ENCODE measurements around the gene LCN1.
"Not testable (repeated sequence)": the region's sequence is repeated elsewhere in the genome, so short reads cannot be mapped to it uniquely, and the experiment has no call there.

The LCN1 gene

GRCh38 chr9:135505406-135506187 is 15.6 kb upstream of the LCN1 start:
- no peak for DNase-seq

DNA sequence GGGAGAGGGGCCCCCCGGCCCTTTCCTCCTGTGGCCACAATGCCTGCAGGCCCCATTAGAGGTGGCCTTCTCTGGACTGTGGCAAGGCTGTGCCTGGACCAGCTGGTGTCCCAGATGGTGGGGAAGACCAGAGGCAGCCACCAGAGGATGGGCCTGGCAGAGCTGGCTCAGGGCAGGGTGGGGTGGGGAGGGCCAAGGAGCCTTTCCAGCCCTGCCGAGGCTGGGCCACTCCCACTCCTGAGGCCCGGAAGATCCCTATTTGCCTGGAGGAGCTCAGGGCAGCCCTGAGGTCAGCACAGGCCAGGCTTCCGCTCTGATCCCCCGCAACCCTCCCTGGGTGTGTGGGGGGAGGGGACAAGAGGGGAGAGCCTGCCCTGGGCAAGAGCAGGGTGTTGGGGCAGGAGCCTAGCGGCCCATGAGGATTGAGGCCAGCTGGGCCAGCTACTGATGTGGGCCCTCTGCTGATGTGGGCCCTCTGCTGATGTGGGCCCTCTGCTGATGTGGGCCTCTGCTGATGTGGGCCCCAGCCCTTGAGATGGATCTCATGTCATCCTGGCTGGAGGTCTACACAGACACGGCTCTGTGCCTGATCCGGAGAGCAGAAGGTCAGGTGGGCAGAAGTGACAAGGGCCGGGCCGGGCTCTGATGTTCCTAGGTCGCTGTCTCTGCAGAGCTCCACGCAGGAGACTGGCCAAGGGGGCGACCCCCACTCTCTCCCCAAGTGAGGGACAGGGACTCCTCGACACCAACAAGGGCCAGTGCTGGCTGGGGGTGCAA is 14.7 kb upstream of the LCN1 start:
- no peak for DNase-seq

DNA sequence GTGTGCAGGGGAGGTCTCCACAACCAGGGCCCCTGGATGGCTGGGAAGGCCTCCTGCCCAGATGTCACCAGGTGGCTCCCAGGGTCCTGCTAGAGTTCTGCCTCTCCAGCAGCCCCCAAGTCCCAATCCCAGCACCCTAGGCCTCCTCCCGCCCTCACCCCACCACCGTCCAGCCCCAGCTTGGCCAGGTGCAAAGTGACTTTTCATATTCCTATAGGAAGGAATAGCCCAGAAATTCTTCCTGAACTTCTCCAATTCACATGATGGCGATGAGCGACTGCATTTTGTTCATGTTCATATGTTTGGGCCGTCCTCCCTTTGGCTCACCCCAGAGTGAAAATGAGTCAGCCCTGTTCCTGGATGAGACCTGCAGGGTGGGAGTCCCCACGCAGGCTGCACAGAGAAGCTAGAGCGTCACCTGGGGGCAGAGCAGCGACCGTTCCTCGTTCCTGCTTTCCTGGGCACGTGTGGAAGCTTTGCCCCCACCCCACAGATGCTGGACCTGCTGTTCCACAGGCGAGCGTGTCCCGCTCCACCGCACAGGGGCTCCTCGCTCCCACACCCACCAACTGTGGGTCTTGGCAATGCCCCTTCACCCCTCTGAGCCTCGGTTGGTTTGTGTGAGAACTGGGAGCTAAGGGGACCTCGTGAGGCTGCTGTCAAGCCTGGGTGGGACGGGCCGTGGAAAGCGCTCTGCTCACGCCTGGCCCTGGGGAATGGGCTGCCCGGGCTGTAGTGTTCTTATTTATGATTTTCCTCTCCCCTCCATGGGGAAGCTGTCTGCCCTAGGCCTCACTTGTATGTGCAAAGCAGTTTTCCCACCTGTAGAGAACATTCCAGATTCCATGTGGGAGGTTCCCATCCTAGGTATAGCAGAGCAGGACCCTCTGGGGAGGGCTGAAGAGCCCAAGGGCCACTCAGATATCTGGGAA is 13.9 kb upstream of the LCN1 start:
- no peak for DNase-seq

DNA sequence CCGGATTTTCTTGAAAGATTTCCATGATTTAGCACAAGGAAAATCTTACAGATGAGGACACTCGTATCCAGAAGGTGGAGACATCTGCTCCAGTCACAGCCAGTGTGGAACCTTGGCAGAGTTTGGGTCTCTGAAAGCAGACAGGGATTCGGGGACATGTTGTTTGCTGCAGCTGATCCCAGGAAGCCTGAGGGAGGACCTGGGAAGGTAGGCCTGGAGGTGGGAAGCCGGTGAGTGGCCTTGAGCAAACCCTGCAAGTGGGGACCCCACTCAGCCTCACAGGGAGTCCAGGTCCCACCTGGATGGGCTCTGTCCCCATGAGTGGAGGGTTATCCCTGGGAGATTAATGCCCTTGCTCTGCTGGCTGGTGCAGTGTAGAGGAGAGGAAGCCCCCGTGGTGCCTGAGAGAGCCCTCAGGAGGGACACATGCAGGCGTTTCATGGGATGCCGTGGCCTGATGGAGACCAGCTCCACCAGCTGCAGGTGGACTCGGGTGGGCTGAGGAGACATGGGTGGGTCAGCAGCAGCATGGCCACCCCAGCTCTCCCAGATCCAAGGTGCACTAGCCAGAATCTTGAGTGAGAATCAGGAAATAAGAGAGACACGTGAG is 12.9 kb upstream of the LCN1 start:
- DNase-seq: no peak

DNA sequence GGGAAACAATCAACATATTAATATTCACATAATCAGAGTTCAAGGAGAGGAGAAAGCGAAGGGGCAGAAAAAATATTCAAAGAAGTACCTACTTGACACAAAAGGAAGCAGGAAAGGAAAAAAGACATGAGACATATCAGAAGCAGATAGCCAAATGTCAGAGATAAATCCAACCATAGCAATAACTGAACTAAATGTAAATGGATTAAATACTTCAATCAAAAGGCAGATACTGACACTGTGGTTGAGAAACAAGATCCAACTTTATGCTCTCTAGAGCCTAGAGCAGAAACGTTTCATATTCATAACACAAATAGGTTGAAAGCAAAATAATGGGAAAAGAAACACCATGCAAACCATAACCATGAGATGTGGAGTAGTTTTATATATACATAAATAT is 11.8 kb upstream of the LCN1 start:
- no peak for DNase-seq

DNA sequence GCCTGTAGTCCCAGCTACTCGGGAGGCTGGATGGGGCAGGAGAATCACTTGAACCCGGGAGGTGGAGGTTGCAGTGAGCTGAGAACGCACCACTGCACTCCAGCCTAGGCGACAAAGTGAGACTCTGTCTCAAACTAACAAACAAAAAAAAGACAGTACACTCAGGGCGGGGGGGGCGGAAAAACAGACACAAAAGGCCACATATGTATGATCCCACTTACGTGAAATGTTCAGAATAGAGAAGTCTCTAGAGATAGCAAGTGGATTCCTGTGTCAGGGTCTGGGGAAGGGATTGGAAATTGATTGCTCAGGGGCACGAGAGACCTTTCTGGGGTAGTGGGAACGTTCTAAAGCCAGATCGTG is 9.0 kb upstream of the LCN1 start:
- DNase-seq: no peak

DNA sequence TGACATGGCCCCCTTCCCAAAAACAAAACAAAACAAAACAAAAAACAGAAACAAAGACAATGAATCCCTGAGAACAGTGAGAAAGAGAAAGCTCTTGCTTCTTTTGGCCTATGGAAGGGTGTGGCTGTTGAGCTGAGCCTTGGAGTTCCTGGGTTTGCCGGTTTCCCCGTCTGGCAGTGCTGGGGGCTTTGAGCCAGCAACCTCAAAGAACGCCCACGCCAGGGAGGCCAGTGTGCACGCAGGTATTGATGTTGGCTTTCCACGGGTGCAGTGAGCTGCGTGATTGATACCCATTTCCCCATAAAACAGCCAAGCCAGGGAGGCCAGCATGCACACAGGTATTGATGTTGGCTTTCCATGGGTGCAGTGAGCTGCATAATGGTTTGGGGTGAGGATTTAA is 8.3 kb upstream of the LCN1 start:
- no peak for DNase-seq

DNA sequence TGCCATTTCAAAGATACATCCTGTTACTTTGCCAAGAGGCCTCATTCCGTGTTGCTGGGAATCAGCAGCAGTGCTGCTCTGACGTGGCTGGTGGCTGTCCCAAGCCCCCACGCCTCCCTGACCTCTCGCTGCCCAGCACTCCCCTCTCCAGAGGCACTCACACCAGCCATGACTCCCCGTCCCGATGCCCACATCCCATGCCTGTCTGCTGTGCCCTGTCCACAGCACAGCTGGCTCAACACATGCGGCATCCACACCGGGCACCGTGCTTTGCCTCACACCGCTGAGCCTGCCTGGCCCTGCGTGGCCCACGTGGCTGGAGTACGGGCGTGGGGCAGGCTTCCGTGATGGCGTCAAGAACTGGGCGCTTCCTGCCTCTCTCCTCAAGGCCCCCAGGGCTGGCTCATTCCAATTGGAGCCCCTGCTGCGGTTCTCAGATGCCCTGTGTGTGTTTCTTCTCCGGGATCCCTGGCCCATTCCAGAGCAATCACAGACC is 7.8 kb upstream of the LCN1 start:
- no peak for DNase-seq

- DNase-seq: not testable (repeated sequence)
Observed at GRCh38 chr9:135513906-135514305, 7.3 kb upstream of the LCN1 start.

DNA sequence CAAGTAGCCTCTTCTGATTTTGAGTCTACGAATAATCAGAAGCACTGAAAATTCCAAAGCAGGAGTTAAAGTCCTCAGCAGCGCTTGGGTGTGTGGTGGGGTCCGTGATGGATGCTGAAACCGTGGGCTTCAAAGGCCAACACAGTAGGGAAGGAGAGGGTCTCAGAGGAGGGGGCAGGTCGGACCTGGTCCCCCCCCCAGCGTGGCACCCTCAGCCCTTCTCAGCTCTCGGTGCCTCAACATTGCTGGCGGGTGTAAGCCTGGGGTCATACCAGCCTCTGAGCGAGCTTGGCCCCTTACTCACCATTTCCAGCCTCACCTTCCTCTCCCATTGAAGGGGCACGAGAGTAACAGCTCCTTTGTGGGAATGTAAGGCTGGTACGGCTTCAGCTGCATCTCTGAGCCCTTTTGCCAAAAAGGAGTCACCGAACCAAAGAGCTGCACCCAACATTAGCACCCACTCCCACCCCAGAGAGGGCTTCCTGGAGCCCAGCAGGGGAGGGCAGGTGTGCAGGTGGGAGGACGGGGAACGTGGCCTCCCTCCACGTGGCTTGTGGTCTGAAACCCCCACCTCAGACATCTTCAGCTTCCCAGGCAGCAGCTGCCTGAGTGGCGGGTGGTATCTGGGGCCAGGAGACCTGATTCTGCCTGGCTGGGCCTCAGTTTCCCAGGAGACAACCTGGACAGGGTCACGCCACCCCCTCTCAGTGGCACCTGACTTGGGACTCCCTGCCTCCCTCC is 6.7 kb upstream of the LCN1 start:
- DNase-seq: no peak

GRCh38 chr9:135515083-135515951 is 5.9 kb upstream of the LCN1 start:
- no peak for DNase-seq

- no peak for DNase-seq
Observed at GRCh38 chr9:135516132-135516860, 4.9 kb upstream of the LCN1 start.

GRCh38 chr9:135517407-135517822 is 3.8 kb upstream of the LCN1 start:
- DNase-seq: no peak

DNA sequence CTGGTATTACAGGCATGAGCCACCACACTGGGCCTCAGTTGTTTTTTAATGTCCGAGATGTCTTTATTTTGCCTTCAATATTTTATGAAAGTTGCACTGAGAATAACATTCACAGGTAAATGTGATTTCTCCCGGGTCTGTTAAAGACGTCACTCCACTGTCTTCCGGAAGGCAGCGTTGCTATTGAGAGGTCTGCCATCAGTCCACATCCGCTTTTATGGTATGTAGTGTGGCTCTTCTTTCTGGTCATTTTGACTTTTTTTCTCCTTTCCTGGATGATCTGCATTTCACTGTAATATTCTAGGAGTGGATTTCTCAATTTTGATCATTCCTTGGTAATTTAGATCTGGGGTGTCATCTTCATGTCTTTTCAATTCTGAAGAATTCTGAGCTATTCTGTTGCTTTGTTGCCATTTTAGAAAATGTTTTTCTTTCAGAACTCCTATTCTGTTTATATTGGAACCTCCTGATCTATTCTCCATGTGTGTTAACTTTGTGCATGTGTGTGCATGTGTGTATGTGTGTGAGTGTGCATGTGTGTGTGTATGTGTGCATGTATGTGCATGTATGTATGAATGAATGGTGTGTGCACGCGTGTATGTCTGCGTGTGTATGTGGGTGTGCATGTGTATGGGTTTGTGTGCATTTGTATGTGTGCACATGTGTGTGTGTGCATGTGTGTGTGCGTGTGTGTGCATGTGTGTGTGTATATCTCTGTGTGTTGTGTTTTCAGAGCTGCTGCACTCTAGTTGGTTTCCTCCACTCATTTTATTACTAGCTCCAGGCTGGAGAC is 1.9 kb upstream of the LCN1 start:
- DNase-seq: no peak

- DNase-seq: no peak
Observed at GRCh38 chr9:135521608-135522095, 412 bp downstream of the LCN1 start.

GRCh38 chr9:135522137-135522877 is 1.1 kb downstream of the LCN1 start:
- DNase-seq: no peak

DNA sequence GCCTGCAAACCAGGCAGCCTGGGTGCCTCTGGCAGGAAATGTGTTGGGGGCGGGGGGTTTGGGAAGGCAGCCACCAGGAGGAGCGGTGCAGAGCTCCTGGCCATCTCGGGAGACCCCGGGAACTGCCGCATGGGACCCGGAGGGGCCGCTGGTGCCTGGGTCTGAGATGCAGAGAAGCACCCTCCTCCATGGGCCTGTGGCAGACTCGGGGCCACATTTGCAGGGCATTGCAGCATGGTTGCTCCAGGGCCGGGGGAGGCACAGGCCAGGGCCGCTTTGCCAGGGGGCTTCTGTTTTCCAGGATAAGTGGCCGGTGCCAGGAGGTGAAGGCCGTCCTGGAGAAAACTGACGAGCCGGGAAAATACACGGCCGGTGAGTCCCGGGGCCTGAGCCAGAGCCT is 1.7 kb downstream of the LCN1 start:
- DNase-seq: no peak

- DNase-seq: no peak
Observed at GRCh38 chr9:135523521-135524129, 2.4 kb downstream of the LCN1 start.

Data from NCI-H1436 treated with DMSO at 0.1 percent for 48 hours (cell line).